HepG2 (cell line): Measurements from ENCODE around the gene HINT2. TPM values are rescaled to one million over a fixed set of nuclear protein-coding genes. Genes with fewer than 3 reads are reported as not detected.
A peak's percentile ranks its signal among the peaks of the same experiment; 100 is the strongest.

ENCODE experiments used
- ATAC-seq: fragments of 200-7000 bp; cut with Tn5 transposase; 3 replicates; pipeline ENCODE4 v1.9.1; 2020; ENCODE audit warnings: mild to moderate bottlenecking, moderate library complexity
- BruUV-seq: library from RNA; stranded (reverse); fragments of 400-500 nt; replicated peaks from 2 replicates; lab custom pipeline; 2021; lab: Mats Ljungman, UMichigan
- CTCF ChIA-PET: fragments of 300-600 bp; formaldehyde crosslinking; extraction: SDS; loops from one replicate; lab custom pipeline; 2021; ENCODE audit warnings: low total read pairs, inconsistent platforms, low intra/inter-chr PET ratio; lab: Yijun Ruan, JAX
- POLR2A ChIA-PET: fragments of 350-600 bp; sonication (Branson Sonifier 250); formaldehyde crosslinking; loops from one replicate; lab custom pipeline; 2020; ENCODE audit warnings: antibody characterized with exemption, inconsistent platforms; lab: Yijun Ruan, JAX
- DNase-seq: peaks from one replicate; pipeline ENCODE4 v3.0.0-alpha.2; 2015; ENCODE audit warnings: low spot score
- FAIRE-seq: peaks from 3 replicates; lab custom pipeline; 2011; peaks lifted over from hg19 to GRCh38; lab: Jason Lieb, UNC
- H2AFZ ChIP-seq: one replicate; pipeline ENCODE4 v1.6.1; 2011; ENCODE audit warnings: low read length, inconsistent platforms
- H3K27ac ChIP-seq: fragments of 300-600 bp; 3 replicates; pipeline ENCODE4 v1.8.0; 2011; ENCODE audit warnings: mixed run types, mild to moderate bottlenecking, mixed read lengths, low read length, inconsistent platforms; ENCODE audit not compliant: insufficient read depth; ENCODE audit errors: extremely low read length
- H3K27me3 ChIP-seq, 2 experiments: fragments of 200-600 bp in 1 of 2; 2 replicates in 1 of 2; 3 replicates in 1 of 2; pipeline versions ENCODE4 v1.6.0 to v1.8.0; 2011; ENCODE audit warnings: low read length in 2 of 2, mild to moderate bottlenecking in 2 of 2, moderate library complexity in 2 of 2, inconsistent platforms in 1 of 2; ENCODE audit not compliant: insufficient read depth in 2 of 2, control insufficient read depth in 1 of 2
- H3K36me3 ChIP-seq, 2 experiments: fragments of 200-600 bp in 1 of 2; replicated peaks in 1 of 2; 2 replicates in 1 of 2; 3 replicates in 1 of 2; pipeline versions ENCODE4 v1.5.1 to v1.8.0; 2011; ENCODE audit warnings: low read length in 2 of 2, inconsistent platforms in 1 of 2; ENCODE audit not compliant: insufficient read depth in 2 of 2, control insufficient read depth in 1 of 2
- H3K4me1 ChIP-seq: 2 replicates; pipeline ENCODE4 v1.5.1; 2012; ENCODE audit warnings: low read length, inconsistent platforms; ENCODE audit not compliant: insufficient read depth
- H3K4me2 ChIP-seq: 2 replicates; pipeline ENCODE4 v1.6.0; 2011; ENCODE audit warnings: low read depth, low read length, inconsistent platforms
- H3K4me3 ChIP-seq, 3 experiments: fragments of 200-600 bp in 1 of 3; sonication (generic), shearing (Covaris generic) in 1 of 3; replicated peaks in 1 of 3; 2 replicates each; pipeline ENCODE4 v1.5.1; 2011 to 2016; ENCODE audit warnings: low read length in 3 of 3, inconsistent platforms in 2 of 3, low read depth in 2 of 3, mild to moderate bottlenecking in 2 of 3, control low read depth in 1 of 3, mixed read lengths in 1 of 3; ENCODE audit not compliant: insufficient read depth in 1 of 3
- H3K79me2 ChIP-seq: one replicate; pipeline ENCODE4 v1.6.1; 2011; ENCODE audit warnings: low read length, inconsistent platforms; ENCODE audit not compliant: insufficient read depth
- H3K9ac ChIP-seq: 2 replicates; pipeline ENCODE4 v1.6.0; 2011; ENCODE audit warnings: mild to moderate bottlenecking, low read depth, low read length, inconsistent platforms; ENCODE audit not compliant: insufficient read depth
- H3K9me3 ChIP-seq: 2 replicates; pipeline ENCODE4 v1.5.1; 2012; ENCODE audit warnings: mild to moderate bottlenecking, low read length
- H4K20me1 ChIP-seq: 2 replicates; pipeline ENCODE4 v1.6.0; 2011; ENCODE audit warnings: inconsistent platforms, mild to moderate bottlenecking, low read length, moderate library complexity; ENCODE audit not compliant: insufficient read depth
- DNMT1 ChIP-seq: sonication (generic); formaldehyde crosslinking; IDR thresholded peaks from 2 replicates; pipeline ENCODE4 v1.5.1; 2020; ENCODE audit warnings: mild to moderate bottlenecking, missing genetic modification reagents
- EED ChIP-seq: sonication (generic); formaldehyde crosslinking; IDR thresholded peaks from 2 replicates; pipeline ENCODE4 v1.5.0; 2020; ENCODE audit warnings: mild to moderate bottlenecking, missing genetic modification reagents
- EHMT2 ChIP-seq: fragments of 200-600 bp; sonication (generic); IDR thresholded peaks from 2 replicates; pipeline ENCODE4 v1.7.0; 2017; ENCODE audit warnings: antibody characterized with exemption, low read depth, low read length, borderline replicate concordance
- ZNF337 ChIP-seq: sonication (generic); formaldehyde crosslinking; IDR thresholded peaks from 2 replicates; pipeline ENCODE4 v1.5.1; 2020; ENCODE audit warnings: missing genetic modification reagents, low read depth, mild to moderate bottlenecking, borderline replicate concordance
- ZNF512B ChIP-seq: sonication (generic); formaldehyde crosslinking; IDR thresholded peaks from 2 replicates; pipeline ENCODE4 v1.5.1; 2020; ENCODE audit warnings: missing genetic modification reagents, mild to moderate bottlenecking, borderline replicate concordance
- ZNF646 ChIP-seq: sonication (generic); formaldehyde crosslinking; IDR thresholded peaks from 2 replicates; pipeline ENCODE4 v1.9.0; 2021; ENCODE audit warnings: mild to moderate bottlenecking, missing genetic modification reagents
- ZNF790 ChIP-seq: sonication (generic); formaldehyde crosslinking; IDR thresholded peaks from 2 replicates; pipeline ENCODE4 v1.8.0; 2022; ENCODE audit warnings: missing genetic modification reagents, mild to moderate bottlenecking, borderline replicate concordance
- WGBS: methylation state at CpG from one replicate; pipeline ENCODE4 v1.1.6; 2017; ENCODE audit warnings: low lambda C conversion rate; 5-methylcytosine and 5-hydroxymethylcytosine counted together
- in situ Hi-C: cut with HindIII; loops from 2 replicates; pipeline ENCODE4 v1.10.0; 2017; ENCODE audit warnings: low pct_unique_long_range_greater_than_20kb; ENCODE audit not compliant: extremely low pct_ligation_motif_present
- intact Hi-C: fragments of 100-400 bp; cut with micrococcal nuclease; formaldehyde crosslinking; loops from one replicate; pipeline ENCODE4 v1.10.0; 2022; ENCODE audit not compliant: unreplicated experiment
- polyA plus RNA-seq, 8 experiments: library from polyadenylated mRNA; depleted of rRNA in 3 of 8; stranded (reverse) in 7 of 8; unstranded in 1 of 8; fragments of >200 nt; fragmentation: Illumina TruSeq in 4 of 8; extraction: Trizol in 4 of 8; gene quantifications; 2 replicates each; pipeline versions ENCODE4 v1.2.1 to v1.2.3, GENCODE V29; 2011 to 2016; ENCODE audit warnings: low read depth in 4 of 8, missing spikeins in 1 of 8, mixed read lengths in 1 of 8; ENCODE audit not compliant: insufficient read depth in 1 of 8
- total RNA-seq, 5 experiments: library from RNA; depleted of rRNA; stranded (reverse); fragments of >200 nt; fragmentation: Illumina TruSeq; extraction: Trizol; gene quantifications; 2 replicates each; pipeline ENCODE4 v1.2.3, GENCODE V29; 2016; ENCODE audit warnings: low read depth in 1 of 5

HINT2 gene
- total and polyA plus RNA-seq, 2 of the 13 experiments (the other 11 are each of a cell fraction or from before 2014, with no cell fraction given), result 37.9 to 56.2 TPM

- no peak for TF ChIP-seq ZNF512B (CRISPR knock-in tag)
- no peak for TF ChIP-seq ZNF337 (CRISPR knock-in tag)
- TF ChIP-seq ZNF790, result no peak
- TF ChIP-seq EED (CRISPR knock-in tag), result no peak
These were observed 23.4 kb downstream of the HINT2 start, which contains the start of gene NPR2 (continued) for GRCh38 chr9:35791297-35791921.

GRCh38 chr9:35790385-35791296 is 24.2 kb downstream of the HINT2 start:
- POLR2A ChIA-PET, result interaction anchor here (1.0 kb wide), 1 partner anchor 21 kb away, joined by 3 read pairs; no protein-coding TSS in a partner anchor
- H3K27ac ChIP-seq, result no peak overlapping the region
- no peaks in the 10 kb centered on the region for H3K27me3 ChIP-seq
- ATAC-seq (peak; percentile 94), DNase-seq (peak; percentile 49), FAIRE-seq (peak; percentile 93)
- in situ Hi-C loops, result no loop called here
- H4K20me1 ChIP-seq, result no peaks in the 10 kb centered on the region
- WGBS, result 76% methylated on average over 37 of the region's 37 CpGs
- H3K4me3 ChIP-seq, result no peak overlapping the region
- H3K36me3 ChIP-seq, result peaks cover 1 to 9% of the 10 kb centered on the region in 2 experiments; a peak in 4 of 5 replicates
- H3K79me2 ChIP-seq, result no peaks in the 10 kb centered on the region
- no peak overlapping the region for H2AFZ ChIP-seq
- CTCF ChIA-PET, result interaction anchor here (1.3 to 2.4 kb wide), 4 partner anchors 23 to 92 kb away, joined by 7 to 26 read pairs (median 13); no protein-coding TSS in a partner anchor
- intact Hi-C loops, result loop anchor here (2.0 kb wide), 2 partner anchors 36 to 92 kb away; no protein-coding TSS in a partner anchor
- H3K4me2 ChIP-seq, result no peak overlapping the region
- H3K4me1 ChIP-seq, result no peaks in the 10 kb centered on the region; the same call in 1 of the 2 replicates
- BruUV-seq, result no TSS peak
- no peak overlapping the region for H3K9ac ChIP-seq
- no peaks in the 10 kb centered on the region for H3K9me3 ChIP-seq
- no peak for TF ChIP-seq DNMT1 (CRISPR knock-in tag)
- TF ChIP-seq EHMT2, result no peak
- TF ChIP-seq ZNF646 (CRISPR knock-in tag), result no peak
